ENCODE measurements around the gene INPP5D.

Gene INPP5D

GRCh38 chr2:233243348-233243747 is 183.2 kb downstream of the INPP5D start:
- no peaks in the 10 kb centered on the region for H3K27me3 ChIP-seq (ENCODE audit: insufficient read depth, low read length)
- peaks cover 3% of the 10 kb centered on the region for H3K4me1 ChIP-seq (ENCODE audit: control insufficient read depth, insufficient read depth, low read length, unreplicated experiment)
- no peaks in the 10 kb centered on the region for H3K79me2 ChIP-seq (ENCODE audit: control insufficient read depth, insufficient read depth, low read length, unreplicated experiment)
- no peak overlapping the region for H2AFZ ChIP-seq (ENCODE audit: low read length, unreplicated experiment)
- no peak overlapping the region for H3K27ac ChIP-seq (ENCODE audit: low read depth, low read length)
- H3K36me3 ChIP-seq (ENCODE audit: insufficient read depth, low read length): no peaks in the 10 kb centered on the region
- H3K4me3 ChIP-seq (ENCODE audit: low read depth, low read length): no peak overlapping the region

- Histone ChIP-seq H3K79me2 (ENCODE audit: control insufficient read depth, insufficient read depth, low read length, unreplicated experiment) (no peaks in the 10 kb centered on the region), H3K27me3 (ENCODE audit: insufficient read depth, low read length) (no peaks in the 10 kb centered on the region), H3K4me1 (ENCODE audit: control insufficient read depth, insufficient read depth, low read length, unreplicated experiment) (peaks cover 3% of the 10 kb centered on the region), H3K36me3 (ENCODE audit: insufficient read depth, low read length) (no peaks in the 10 kb centered on the region), H3K4me3 (ENCODE audit: low read depth, low read length) (no peak overlapping the region), H3K27ac (ENCODE audit: low read depth, low read length) (no peak overlapping the region), H2AFZ (ENCODE audit: low read length, unreplicated experiment) (no peak overlapping the region)
Observed at GRCh38 chr2:233244818-233245217, 184.7 kb downstream of the INPP5D start.

- H3K27ac ChIP-seq (ENCODE audit: low read depth, low read length): no peak overlapping the region
- H2AFZ ChIP-seq (ENCODE audit: low read length, unreplicated experiment): no peak overlapping the region
- peaks cover 3% of the 10 kb centered on the region for H3K4me1 ChIP-seq (ENCODE audit: control insufficient read depth, insufficient read depth, low read length, unreplicated experiment)
Observed at GRCh38 chr2:233245406-233245805, 185.3 kb downstream of the INPP5D start.

GRCh38 chr2:233247116-233247515 is 187.0 kb downstream of the INPP5D start:
- peaks cover 4% of the 10 kb centered on the region for H3K79me2 ChIP-seq (ENCODE audit: control insufficient read depth, insufficient read depth, low read length, unreplicated experiment)
- H3K27ac ChIP-seq (ENCODE audit: low read depth, low read length): no peak overlapping the region
- peaks cover 3% of the 10 kb centered on the region for H3K4me1 ChIP-seq (ENCODE audit: control insufficient read depth, insufficient read depth, low read length, unreplicated experiment)
- no peak overlapping the region for H3K4me3 ChIP-seq (ENCODE audit: low read depth, low read length)
- no peaks in the 10 kb centered on the region for H3K36me3 ChIP-seq (ENCODE audit: insufficient read depth, low read length)
- no peak overlapping the region for H2AFZ ChIP-seq (ENCODE audit: low read length, unreplicated experiment)
- no peaks in the 10 kb centered on the region for H3K27me3 ChIP-seq (ENCODE audit: insufficient read depth, low read length)

More at GRCh38 chr2:233245406-233245805, 185.3 kb downstream of the INPP5D start:
- H3K4me3 ChIP-seq (ENCODE audit: low read depth, low read length): no peak overlapping the region
- H3K36me3 ChIP-seq (ENCODE audit: insufficient read depth, low read length): no peaks in the 10 kb centered on the region
- no peaks in the 10 kb centered on the region for H3K27me3 ChIP-seq (ENCODE audit: insufficient read depth, low read length)
- H3K79me2 ChIP-seq (ENCODE audit: control insufficient read depth, insufficient read depth, low read length, unreplicated experiment): no peaks in the 10 kb centered on the region

- Histone ChIP-seq H3K4me1 (ENCODE audit: control insufficient read depth, insufficient read depth, low read length, unreplicated experiment) (peaks cover 5% of the 10 kb centered on the region), H3K27ac (ENCODE audit: low read depth, low read length) (no peak overlapping the region), H3K36me3 (ENCODE audit: insufficient read depth, low read length) (no peaks in the 10 kb centered on the region), H2AFZ (ENCODE audit: low read length, unreplicated experiment) (no peak overlapping the region), H3K79me2 (ENCODE audit: control insufficient read depth, insufficient read depth, low read length, unreplicated experiment) (peaks cover 10% of the 10 kb centered on the region), H3K4me3 (ENCODE audit: low read depth, low read length) (no peak overlapping the region), H3K27me3 (ENCODE audit: insufficient read depth, low read length) (no peaks in the 10 kb centered on the region)
Observed at GRCh38 chr2:233247744-233248143, 187.6 kb downstream of the INPP5D start.

- H3K27ac ChIP-seq (ENCODE audit: low read depth, low read length): no peak overlapping the region
- no peak overlapping the region for H3K4me3 ChIP-seq (ENCODE audit: low read depth, low read length)
- H3K36me3 ChIP-seq (ENCODE audit: insufficient read depth, low read length): no peaks in the 10 kb centered on the region
- peaks cover 17% of the 10 kb centered on the region for H3K4me1 ChIP-seq (ENCODE audit: control insufficient read depth, insufficient read depth, low read length, unreplicated experiment)
- peaks cover 23% of the 10 kb centered on the region for H3K79me2 ChIP-seq (ENCODE audit: control insufficient read depth, insufficient read depth, low read length, unreplicated experiment)
- H2AFZ ChIP-seq (ENCODE audit: low read length, unreplicated experiment): no peak overlapping the region
- H3K27me3 ChIP-seq (ENCODE audit: insufficient read depth, low read length): no peaks in the 10 kb centered on the region
Observed at GRCh38 chr2:233248999-233249398, 188.9 kb downstream of the INPP5D start.

GRCh38 chr2:233250568-233250967 is 190.4 kb downstream of the INPP5D start:
- Histone ChIP-seq H2AFZ (ENCODE audit: low read length, unreplicated experiment) (peak overlapping the region; percentile 59), H3K27me3 (ENCODE audit: insufficient read depth, low read length) (no peaks in the 10 kb centered on the region), H3K27ac (ENCODE audit: low read depth, low read length) (no peak overlapping the region), H3K36me3 (ENCODE audit: insufficient read depth, low read length) (no peaks in the 10 kb centered on the region), H3K4me1 (ENCODE audit: control insufficient read depth, insufficient read depth, low read length, unreplicated experiment) (peaks cover 14% of the 10 kb centered on the region), H3K79me2 (ENCODE audit: control insufficient read depth, insufficient read depth, low read length, unreplicated experiment) (peaks cover 36% of the 10 kb centered on the region), H3K4me3 (ENCODE audit: low read depth, low read length) (no peak overlapping the region)

- peaks cover under 1% of the 10 kb centered on the region; the same call in 1 of the 2 replicates for H3K36me3 ChIP-seq (ENCODE audit: insufficient read depth, low read length)
- no peaks in the 10 kb centered on the region for H3K27me3 ChIP-seq (ENCODE audit: insufficient read depth, low read length)
- peaks cover 14% of the 10 kb centered on the region for H3K4me1 ChIP-seq (ENCODE audit: control insufficient read depth, insufficient read depth, low read length, unreplicated experiment)
- peak overlapping the region; percentile 59 for H2AFZ ChIP-seq (ENCODE audit: low read length, unreplicated experiment)
- peaks cover 40% of the 10 kb centered on the region for H3K79me2 ChIP-seq (ENCODE audit: control insufficient read depth, insufficient read depth, low read length, unreplicated experiment)
- H3K27ac ChIP-seq (ENCODE audit: low read depth, low read length): 0 out of 2 replicates have a peak overlapping the region, but pooled peaks have one; percentile 11
- peak overlapping the region; percentile 78 for H3K4me3 ChIP-seq (ENCODE audit: low read depth, low read length)
Observed at GRCh38 chr2:233250985-233251305, 190.8 kb downstream of the INPP5D start.

- H3K4me1 ChIP-seq (ENCODE audit: control insufficient read depth, insufficient read depth, low read length, unreplicated experiment): peaks cover 14% of the 10 kb centered on the region
- H3K4me3 ChIP-seq (ENCODE audit: low read depth, low read length): peak within 1 kb of the TSS; percentile 78
- H3K27me3 ChIP-seq (ENCODE audit: insufficient read depth, low read length): no peaks in the 10 kb centered on the region
- peaks cover 40% of the 10 kb centered on the region for H3K79me2 ChIP-seq (ENCODE audit: control insufficient read depth, insufficient read depth, low read length, unreplicated experiment)
- peak within 1 kb of the TSS; percentile 79 for H2AFZ ChIP-seq (ENCODE audit: low read length, unreplicated experiment)
- H3K27ac ChIP-seq (ENCODE audit: low read depth, low read length): 0 out of 2 replicates have a peak within 1 kb of the TSS, but pooled peaks have one; percentile 11
- peaks cover 5% of the 10 kb centered on the region for H3K36me3 ChIP-seq (ENCODE audit: insufficient read depth, low read length)
Observed at GRCh38 chr2:233251306-233252116, 191.4 kb downstream of the INPP5D start, which contains the start of gene ATG16L1. Gene ATG16L1, plus strand, starts transcription at chr2:233251673. Its CDS starts 155 bp downstream, at chr2:233251828.

- no peaks in the 10 kb centered on the region for H3K27me3 ChIP-seq (ENCODE audit: insufficient read depth, low read length)
- peaks cover 40% of the 10 kb centered on the region for H3K79me2 ChIP-seq (ENCODE audit: control insufficient read depth, insufficient read depth, low read length, unreplicated experiment)
- no peak overlapping the region for H3K27ac ChIP-seq (ENCODE audit: low read depth, low read length)
- H2AFZ ChIP-seq (ENCODE audit: low read length, unreplicated experiment): peak overlapping the region; percentile 79
- peaks cover 14% of the 10 kb centered on the region for H3K4me1 ChIP-seq (ENCODE audit: control insufficient read depth, insufficient read depth, low read length, unreplicated experiment)
- H3K4me3 ChIP-seq (ENCODE audit: low read depth, low read length): peak overlapping the region; percentile 78
- peaks cover 5% of the 10 kb centered on the region for H3K36me3 ChIP-seq (ENCODE audit: insufficient read depth, low read length)
Observed at GRCh38 chr2:233252227-233252626, 192.1 kb downstream of the INPP5D start.

GRCh38 chr2:233255151-233255550 is 195.0 kb downstream of the INPP5D start:
- H3K27ac ChIP-seq (ENCODE audit: low read depth, low read length): no peak overlapping the region
- H3K4me3 ChIP-seq (ENCODE audit: low read depth, low read length): no peak overlapping the region
- H2AFZ ChIP-seq (ENCODE audit: low read length, unreplicated experiment): no peak overlapping the region
- peaks cover 8% of the 10 kb centered on the region for H3K36me3 ChIP-seq (ENCODE audit: insufficient read depth, low read length)
- peaks cover 45% of the 10 kb centered on the region for H3K79me2 ChIP-seq (ENCODE audit: control insufficient read depth, insufficient read depth, low read length, unreplicated experiment)
- H3K4me1 ChIP-seq (ENCODE audit: control insufficient read depth, insufficient read depth, low read length, unreplicated experiment): peaks cover 14% of the 10 kb centered on the region
- no peaks in the 10 kb centered on the region for H3K27me3 ChIP-seq (ENCODE audit: insufficient read depth, low read length)
